ENCODE data around the gene TMEM273.

The TMEM273 gene

DNA sequence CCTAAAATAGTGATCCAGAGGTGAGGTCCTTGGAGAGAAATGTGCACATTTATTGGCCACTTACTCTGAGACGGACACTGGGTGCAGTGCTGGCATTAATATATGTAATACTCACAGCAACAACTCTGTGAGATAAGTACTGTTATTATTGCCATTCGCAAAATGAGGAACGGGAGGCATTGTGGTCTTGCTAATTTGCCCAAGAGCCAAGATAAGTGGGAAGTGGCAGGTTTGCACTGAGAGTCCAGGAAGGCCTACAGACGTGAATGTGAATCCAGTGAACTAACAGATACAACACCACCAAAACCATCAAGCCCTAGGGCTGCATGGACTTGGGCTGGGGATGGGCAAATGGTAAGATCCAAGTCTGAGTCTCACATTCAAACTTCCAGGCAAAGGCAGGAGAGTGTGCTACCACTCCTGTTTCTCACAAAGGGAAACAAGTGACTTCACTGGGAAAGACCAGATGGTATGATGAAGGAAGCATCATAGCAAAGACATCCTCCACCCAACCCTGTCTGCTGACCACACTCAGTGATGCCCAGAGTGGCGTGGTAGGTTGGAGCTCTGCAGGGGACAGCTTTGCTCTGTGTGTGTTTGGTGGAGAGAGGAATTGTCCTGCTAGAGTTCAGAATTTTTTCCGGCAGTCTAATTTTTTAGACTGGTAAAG lies 19.2 kb downstream of the TMEM273 start (continued):
- TF ChIP-seq, protein P1, sequence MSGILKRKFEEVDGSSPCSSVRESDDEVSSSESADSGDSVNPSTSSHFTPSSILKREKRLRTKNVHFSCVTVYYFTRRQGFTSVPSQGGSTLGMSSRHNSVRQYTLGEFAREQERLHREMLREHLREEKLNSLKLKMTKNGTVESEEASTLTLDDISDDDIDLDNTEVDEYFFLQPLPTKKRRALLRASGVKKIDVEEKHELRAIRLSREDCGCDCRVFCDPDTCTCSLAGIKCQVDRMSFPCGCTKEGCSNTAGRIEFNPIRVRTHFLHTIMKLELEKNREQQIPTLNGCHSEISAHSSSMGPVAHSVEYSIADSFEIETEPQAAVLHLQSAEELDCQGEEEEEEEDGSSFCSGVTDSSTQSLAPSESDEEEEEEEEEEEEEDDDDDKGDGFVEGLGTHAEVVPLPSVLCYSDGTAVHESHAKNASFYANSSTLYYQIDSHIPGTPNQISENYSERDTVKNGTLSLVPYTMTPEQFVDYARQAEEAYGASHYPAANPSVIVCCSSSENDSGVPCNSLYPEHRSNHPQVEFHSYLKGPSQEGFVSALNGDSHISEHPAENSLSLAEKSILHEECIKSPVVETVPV (CRISPR knock-in tag; IDR thresholded peaks at IDR 0.05) = no peak
- no peak for TF ChIP-seq PPARA (CRISPR knock-in tag; IDR thresholded peaks at IDR 0.05; ENCODE audit: borderline replicate concordance)
- TF ChIP-seq, protein P2, sequence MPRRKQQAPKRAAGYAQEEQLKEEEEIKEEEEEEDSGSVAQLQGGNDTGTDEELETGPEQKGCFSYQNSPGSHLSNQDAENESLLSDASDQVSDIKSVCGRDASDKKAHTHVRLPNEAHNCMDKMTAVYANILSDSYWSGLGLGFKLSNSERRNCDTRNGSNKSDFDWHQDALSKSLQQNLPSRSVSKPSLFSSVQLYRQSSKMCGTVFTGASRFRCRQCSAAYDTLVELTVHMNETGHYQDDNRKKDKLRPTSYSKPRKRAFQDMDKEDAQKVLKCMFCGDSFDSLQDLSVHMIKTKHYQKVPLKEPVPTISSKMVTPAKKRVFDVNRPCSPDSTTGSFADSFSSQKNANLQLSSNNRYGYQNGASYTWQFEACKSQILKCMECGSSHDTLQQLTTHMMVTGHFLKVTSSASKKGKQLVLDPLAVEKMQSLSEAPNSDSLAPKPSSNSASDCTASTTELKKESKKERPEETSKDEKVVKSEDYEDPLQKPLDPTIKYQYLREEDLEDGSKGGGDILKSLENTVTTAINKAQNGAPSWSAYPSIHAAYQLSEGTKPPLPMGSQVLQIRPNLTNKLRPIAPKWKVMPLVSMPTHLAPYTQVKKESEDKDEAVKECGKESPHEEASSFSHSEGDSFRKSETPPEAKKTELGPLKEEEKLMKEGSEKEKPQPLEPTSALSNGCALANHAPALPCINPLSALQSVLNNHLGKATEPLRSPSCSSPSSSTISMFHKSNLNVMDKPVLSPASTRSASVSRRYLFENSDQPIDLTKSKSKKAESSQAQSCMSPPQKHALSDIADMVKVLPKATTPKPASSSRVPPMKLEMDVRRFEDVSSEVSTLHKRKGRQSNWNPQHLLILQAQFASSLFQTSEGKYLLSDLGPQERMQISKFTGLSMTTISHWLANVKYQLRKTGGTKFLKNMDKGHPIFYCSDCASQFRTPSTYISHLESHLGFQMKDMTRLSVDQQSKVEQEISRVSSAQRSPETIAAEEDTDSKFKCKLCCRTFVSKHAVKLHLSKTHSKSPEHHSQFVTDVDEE (CRISPR knock-in tag; IDR thresholded peaks at IDR 0.05) = no peak

DNA sequence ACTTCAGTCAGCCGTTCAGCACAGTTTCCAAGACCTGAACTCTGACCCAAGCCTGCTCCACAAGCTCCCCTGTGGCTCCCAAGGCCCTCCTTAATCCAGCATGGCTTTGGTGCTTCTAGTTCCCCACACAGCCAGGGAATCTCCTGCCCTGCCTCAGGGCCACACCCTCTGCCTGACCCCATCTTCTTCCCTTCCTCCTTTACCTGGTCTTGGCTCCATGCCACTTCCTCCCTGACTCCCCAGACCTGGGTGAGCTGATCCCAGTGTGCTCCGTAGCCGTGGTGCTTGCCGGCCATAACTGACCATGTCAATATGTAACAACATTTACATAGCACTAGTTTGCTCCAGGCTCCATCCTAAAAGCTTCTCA lies 20.0 kb downstream of the TMEM273 start:
- no peak for ATAC-seq
- no peak for TF ChIP-seq OSR1 (CRISPR knock-in tag; IDR thresholded peaks at IDR 0.05)
- no peak for TF ChIP-seq ESRRG (CRISPR knock-in tag; IDR thresholded peaks at IDR 0.05)

DNA sequence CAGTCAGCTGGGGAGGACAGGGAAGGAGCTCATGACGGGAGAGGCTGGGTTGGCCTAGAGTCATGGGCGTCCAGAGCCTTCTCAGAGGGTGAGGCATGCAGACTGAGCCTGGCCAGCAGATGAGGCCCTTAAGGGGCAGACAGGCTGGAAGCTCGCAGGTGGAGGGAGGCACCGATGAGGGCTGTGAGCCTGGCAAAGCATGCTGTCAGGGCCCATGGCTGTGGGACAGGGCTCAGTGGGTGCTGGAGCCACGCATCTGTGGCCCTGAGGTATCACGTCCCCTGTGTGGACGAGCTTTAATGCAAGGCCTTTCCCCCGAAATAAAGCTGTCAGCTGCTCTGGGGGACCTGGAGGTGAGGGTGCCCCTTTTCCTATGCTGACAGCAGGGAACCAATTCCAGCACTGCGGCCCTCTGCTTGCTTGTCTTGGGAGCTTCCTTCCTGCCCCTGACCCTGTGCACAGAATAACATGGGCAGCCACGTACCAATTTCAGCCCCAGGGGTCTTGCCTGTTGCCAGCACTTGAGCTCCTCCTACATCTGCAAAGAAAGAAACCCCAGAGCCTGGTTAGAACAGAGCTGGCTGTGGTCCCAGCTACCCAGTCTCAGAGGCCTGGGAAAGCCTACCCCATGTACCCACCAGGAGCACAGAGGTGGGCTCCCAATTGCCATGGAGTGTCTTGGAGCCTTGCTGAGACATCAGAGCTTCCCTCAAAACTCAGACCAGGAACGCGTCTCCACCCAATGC lies 20.6 kb downstream of the TMEM273 start:
- TF ChIP-seq, protein P3, sequence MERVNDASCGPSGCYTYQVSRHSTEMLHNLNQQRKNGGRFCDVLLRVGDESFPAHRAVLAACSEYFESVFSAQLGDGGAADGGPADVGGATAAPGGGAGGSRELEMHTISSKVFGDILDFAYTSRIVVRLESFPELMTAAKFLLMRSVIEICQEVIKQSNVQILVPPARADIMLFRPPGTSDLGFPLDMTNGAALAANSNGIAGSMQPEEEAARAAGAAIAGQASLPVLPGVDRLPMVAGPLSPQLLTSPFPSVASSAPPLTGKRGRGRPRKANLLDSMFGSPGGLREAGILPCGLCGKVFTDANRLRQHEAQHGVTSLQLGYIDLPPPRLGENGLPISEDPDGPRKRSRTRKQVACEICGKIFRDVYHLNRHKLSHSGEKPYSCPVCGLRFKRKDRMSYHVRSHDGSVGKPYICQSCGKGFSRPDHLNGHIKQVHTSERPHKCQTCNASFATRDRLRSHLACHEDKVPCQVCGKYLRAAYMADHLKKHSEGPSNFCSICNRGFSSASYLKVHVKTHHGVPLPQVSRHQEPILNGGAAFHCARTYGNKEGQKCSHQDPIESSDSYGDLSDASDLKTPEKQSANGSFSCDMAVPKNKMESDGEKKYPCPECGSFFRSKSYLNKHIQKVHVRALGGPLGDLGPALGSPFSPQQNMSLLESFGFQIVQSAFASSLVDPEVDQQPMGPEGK (CRISPR knock-in tag; IDR thresholded peaks at IDR 0.05; ENCODE audit: borderline replicate concordance) = no peak
- TF ChIP-seq ESRRG (CRISPR knock-in tag; IDR thresholded peaks at IDR 0.05) = no peak
- TF ChIP-seq ZNF8 (CRISPR knock-in tag; IDR thresholded peaks at IDR 0.05) = no peak
- no peak for TF ChIP-seq ZFP3 (CRISPR knock-in tag; IDR thresholded peaks at IDR 0.05)
- TF ChIP-seq BACH2 (CRISPR knock-in tag; IDR thresholded peaks at IDR 0.05; ENCODE audit: borderline replicate concordance) = no peak
- TF ChIP-seq RARB (CRISPR knock-in tag; IDR thresholded peaks at IDR 0.05) = no peak
- TF ChIP-seq OSR1 (CRISPR knock-in tag; IDR thresholded peaks at IDR 0.05) = no peak
- TF ChIP-seq ZNF70 (CRISPR knock-in tag; IDR thresholded peaks at IDR 0.05) = no peak
- TF ChIP-seq TCF4 (CRISPR knock-in tag; IDR thresholded peaks at IDR 0.05; ENCODE audit: borderline replicate concordance) = no peak
- TF ChIP-seq, protein P2 (CRISPR knock-in tag; IDR thresholded peaks at IDR 0.05) = no peak
- no peak for TF ChIP-seq CSDC2 (CRISPR knock-in tag; IDR thresholded peaks at IDR 0.05)
- TF ChIP-seq ISL1 (CRISPR knock-in tag; IDR thresholded peaks at IDR 0.05) = no peak
- TF ChIP-seq ZC3H10 (CRISPR knock-in tag; IDR thresholded peaks at IDR 0.05) = no peak
- TF ChIP-seq, protein P4, sequence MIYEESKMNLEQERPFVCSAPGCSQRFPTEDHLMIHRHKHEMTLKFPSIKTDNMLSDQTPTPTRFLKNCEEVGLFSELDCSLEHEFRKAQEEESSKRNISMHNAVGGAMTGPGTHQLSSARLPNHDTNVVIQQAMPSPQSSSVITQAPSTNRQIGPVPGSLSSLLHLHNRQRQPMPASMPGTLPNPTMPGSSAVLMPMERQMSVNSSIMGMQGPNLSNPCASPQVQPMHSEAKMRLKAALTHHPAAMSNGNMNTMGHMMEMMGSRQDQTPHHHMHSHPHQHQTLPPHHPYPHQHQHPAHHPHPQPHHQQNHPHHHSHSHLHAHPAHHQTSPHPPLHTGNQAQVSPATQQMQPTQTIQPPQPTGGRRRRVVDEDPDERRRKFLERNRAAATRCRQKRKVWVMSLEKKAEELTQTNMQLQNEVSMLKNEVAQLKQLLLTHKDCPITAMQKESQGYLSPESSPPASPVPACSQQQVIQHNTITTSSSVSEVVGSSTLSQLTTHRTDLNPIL (CRISPR knock-in tag; IDR thresholded peaks at IDR 0.05; ENCODE audit: low read depth) = no peak
- no peak for TF ChIP-seq ARNTL (CRISPR knock-in tag; IDR thresholded peaks at IDR 0.05; ENCODE audit: borderline replicate concordance, low read depth)
- no peak for TF ChIP-seq SNAI2 (CRISPR knock-in tag; IDR thresholded peaks at IDR 0.05)
- TF ChIP-seq GLIS3 (CRISPR knock-in tag; IDR thresholded peaks at IDR 0.05) = no peak
- ATAC-seq = no peak

Measured in SK-N-SH treated with all-trans-retinoic acid at 6 μM for 48 hours (cell line).